GM19324 (cell line): ENCODE data around the gene OR4K5.
"Not testable (repeated sequence)": the region's sequence is repeated elsewhere in the genome, so short reads cannot be mapped to it uniquely, and the experiment has no call there.

Experiments used
- ATAC-seq: cut with Tn5 transposase; IDR thresholded peaks from one replicate; pipeline ENCODE4 v1.9.1; 2021; ENCODE audit warnings: mild to moderate bottlenecking, moderate library complexity; ENCODE audit not compliant: unreplicated experiment, low FRiP score

OR4K5 gene, protein sequence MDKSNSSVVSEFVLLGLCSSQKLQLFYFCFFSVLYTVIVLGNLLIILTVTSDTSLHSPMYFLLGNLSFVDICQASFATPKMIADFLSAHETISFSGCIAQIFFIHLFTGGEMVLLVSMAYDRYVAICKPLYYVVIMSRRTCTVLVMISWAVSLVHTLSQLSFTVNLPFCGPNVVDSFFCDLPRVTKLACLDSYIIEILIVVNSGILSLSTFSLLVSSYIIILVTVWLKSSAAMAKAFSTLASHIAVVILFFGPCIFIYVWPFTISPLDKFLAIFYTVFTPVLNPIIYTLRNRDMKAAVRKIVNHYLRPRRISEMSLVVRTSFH

DNA sequence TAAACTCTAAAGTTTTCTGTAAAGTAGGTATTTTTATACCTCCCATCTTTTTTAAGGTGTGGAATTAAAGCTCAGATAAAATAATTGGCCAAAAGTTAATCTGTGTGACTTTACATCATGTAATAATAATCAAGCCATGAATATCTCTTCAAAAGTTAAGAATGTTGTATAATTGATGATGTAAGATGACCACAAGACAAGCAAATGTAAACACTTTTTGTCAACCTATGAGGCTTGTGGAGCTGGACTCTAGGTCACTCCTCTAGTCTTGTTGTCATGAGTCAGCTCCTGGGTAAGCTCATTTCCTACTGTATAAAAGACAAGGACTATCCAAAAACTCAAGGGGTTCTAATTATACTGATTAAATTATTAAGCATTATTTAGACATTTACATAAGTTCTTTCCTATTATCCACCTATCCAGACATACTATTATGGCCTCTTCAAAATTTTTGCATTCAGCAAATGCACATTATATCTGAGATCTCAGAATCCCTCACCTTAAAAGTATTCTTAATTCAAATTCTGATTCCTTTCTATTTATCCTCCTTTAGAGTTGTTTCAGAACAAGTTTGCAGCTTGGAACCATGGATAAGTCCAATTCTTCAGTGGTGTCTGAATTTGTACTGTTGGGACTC lies at the start of gene OR4K5:
Gene OR4K5 (plus strand): TSS at position 587 of the 637 bp plus-strand sequence. CDS start 0 bp downstream, at position 587.
- no peak for ATAC-seq

DNA sequence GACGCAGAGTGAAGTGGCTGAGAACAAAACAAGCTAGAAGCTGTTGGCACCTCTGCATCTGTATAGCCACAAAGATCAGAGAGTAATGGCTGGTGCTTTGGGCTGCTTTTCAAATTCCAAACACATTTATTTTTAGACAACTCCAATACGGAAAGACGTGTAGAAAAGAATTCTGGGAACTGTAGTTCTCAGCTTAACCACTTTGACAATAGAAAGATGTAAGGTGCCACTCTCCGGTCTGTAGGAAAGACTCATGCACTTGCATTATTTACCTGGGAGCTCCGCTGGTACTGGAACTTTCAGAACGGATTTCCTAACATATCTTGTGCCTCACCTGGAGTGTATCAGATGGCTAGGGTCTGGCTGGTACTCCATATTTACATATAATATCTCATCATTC lies 47.2 kb upstream of the OR4K5 start:
- no peak for ATAC-seq

DNA sequence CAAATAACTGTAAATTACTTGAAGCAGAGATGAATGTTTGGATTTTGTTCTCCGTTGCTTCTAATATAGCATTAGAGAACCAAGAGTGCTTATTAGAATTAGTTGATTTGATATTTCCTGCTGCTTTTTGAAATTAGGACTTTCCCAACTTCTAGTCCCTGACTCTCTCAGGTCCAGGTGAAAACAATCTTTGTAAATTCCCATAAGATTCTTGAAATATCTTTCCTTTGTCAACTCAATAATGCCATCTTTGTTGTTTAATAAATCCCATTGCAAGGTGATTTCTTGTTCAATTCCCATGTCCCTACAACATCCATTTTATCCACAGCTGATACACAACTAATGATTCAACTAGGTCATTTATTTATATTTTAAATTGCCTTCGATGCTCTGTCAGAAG lies 45.6 kb upstream of the OR4K5 start, which contains the start of gene OR4K2:
Gene OR4K2 (plus strand): TSS at position 301 of the 400 bp plus-strand sequence. CDS start 1,126 bp downstream, outside the sequence.
- no peak for ATAC-seq

DNA sequence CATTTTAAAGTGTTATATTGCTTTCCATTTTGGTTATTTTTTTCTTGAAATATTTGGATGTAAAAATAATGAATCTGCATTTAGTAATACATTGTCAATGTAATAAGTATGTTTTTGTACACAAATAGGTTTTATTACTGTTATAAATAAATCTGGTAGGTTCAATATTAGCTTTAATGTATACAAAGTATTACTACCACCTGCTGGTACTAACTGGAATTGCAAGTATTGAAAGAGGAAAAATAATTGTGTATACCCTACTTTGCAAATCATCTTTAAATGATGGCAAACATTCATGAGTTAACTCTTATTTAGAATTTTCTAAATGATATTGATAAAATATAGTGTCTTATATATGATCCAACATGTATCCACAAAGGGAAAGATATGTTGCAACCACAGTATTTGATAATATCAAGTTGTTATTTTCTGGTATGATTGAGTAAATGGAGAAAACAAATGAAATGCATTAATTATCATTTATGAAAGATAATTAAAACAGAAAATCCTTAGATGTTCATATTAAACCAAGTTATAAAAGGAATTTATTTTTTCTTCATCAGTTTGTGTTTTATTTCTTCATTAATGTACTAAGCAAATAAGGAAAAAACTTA lies 42.3 kb upstream of the OR4K5 start:
- no peak for ATAC-seq

DNA sequence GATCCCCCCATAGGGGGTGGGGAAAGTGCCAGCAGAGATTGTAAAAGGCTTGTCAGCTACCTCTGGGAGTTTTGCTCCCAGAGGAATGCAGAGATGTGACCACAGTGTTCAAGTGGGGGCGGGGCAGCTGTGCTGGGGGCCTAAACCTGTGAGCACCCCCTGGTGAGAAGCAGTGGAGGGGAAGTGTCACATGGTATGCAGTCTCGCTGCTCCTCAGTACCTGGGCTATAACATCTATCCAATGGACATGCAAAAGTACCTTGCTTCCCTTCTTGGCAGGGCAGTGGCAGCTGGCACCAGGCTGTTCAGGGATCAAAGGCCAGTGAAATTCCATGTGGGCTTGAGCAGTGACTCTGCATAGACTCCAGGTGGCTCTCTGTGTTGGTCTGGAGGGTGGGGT lies 25.1 kb upstream of the OR4K5 start:
- ATAC-seq = no peak

DNA sequence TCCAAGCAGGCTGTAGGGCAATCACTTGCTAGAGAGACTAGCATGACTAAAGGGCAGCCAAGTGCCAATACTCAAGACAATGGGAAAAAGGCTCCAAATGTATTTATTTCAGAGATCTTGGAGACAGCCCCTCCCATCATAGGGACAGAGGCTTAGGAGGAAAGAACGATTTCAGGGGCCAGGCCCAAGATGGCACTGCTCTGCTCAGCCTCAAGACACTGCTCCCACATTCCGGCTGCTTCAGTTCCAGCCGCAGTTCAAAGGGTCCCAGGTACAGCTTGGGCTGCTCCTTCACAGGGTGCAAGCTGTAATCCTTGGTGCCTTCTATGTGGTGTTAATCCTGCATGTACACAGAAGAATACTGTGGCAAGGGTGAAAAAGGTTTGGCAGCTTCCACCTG lies 19.4 kb upstream of the OR4K5 start:
- ATAC-seq = no peak

DNA sequence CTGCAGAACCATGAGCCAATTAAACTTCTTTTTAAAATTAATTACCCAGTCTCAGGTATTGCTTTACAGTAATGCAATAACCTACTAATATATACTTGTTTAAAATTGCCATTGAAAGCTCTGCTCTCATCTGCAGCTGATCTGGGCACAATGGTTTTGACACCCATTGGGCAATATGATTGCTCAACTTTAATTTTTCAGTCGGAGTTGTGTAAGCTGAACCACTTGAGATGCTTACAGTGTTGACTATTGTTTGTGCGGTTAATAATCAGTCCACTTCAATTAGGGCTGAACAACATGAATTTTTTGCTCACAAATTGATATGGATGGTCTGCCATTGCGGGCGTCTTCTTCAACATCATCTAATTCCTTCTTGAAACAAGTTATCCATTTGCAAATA lies 18.0 kb upstream of the OR4K5 start:
- no peak for ATAC-seq

DNA sequence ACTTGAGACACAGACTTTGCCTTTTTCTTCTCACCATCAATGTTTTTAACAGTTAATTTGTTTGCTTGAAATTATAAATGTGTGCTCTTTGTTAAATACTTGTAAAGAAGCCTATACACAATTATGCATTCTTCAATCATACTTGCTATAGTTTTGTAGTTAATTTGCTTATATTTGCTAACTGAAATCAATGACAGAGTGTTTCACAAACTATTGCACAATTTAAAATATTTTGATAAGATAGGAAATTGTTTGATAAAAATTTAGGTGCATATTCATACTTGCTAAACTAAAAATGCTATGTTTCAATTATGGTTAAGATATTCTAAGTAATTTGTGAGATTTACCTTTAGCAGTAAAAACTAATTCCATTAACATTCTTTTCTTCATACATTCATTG lies 13.7 kb upstream of the OR4K5 start:
- ATAC-seq = no peak

DNA sequence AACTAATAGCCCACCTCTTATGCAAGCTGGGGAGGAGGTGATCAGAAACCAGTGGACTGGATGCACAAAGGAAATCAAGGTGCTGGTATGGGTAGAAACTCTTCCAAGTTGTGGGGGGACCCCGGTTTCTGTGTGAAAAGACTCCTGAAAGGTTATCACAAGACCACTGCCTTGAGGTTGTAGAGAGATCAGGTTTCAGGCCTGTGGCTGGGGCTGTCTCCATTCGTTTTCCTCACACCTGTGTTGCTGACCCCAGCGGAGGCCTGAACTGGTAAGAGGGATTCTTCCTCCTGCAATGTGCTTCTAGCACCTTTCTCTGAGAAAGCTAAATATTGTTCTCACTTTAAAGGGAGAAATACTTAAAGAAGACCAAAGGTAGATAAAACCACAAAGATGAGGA lies 9.3 kb upstream of the OR4K5 start:
- no peak for ATAC-seq

DNA sequence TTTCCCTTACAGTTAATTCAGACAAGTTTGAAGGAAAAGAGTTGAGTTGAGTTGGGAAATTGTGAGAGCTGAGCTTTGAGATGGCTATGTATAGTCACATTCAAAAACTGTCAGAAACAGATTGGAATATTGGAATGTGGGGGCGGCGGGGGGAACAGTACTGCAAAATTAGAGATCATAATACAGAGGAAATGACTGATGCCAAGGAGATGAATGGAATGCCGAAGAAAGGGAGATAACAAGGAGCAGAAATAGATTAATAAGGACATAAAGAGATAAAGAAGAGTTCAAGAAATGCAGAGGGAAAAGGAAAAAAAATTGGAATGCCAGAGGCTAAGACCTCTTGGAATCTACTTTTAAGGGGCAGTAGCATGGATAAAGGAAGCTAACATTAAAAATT lies 3.2 kb upstream of the OR4K5 start:
- no peak for ATAC-seq

DNA sequence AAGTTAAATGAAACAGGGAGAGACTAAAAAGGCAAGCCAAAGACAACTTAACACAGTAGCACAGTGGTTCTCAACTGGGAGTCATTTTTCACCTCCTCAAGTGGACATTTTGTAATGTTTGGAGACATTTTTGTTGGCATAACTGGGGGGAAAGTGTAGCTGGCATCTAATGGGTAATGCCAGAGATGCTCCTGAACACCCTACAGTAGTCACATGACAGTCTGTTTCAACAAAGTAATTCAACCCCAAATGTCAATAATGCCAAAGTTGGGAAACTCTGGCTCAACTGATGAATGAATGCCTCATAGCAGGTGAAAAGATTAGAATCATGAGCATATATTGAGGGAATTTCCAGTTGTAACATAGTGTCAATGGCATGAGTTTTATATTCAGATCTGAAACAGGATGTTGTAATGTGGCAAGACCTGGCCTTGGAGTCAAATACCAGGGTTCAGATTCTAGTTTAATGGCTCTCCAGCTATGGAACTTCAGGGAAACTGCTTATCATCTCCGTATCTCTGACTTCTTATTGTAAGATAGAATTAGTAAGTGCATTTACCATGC lies 2.4 kb upstream of the OR4K5 start:
- no peak for ATAC-seq

DNA sequence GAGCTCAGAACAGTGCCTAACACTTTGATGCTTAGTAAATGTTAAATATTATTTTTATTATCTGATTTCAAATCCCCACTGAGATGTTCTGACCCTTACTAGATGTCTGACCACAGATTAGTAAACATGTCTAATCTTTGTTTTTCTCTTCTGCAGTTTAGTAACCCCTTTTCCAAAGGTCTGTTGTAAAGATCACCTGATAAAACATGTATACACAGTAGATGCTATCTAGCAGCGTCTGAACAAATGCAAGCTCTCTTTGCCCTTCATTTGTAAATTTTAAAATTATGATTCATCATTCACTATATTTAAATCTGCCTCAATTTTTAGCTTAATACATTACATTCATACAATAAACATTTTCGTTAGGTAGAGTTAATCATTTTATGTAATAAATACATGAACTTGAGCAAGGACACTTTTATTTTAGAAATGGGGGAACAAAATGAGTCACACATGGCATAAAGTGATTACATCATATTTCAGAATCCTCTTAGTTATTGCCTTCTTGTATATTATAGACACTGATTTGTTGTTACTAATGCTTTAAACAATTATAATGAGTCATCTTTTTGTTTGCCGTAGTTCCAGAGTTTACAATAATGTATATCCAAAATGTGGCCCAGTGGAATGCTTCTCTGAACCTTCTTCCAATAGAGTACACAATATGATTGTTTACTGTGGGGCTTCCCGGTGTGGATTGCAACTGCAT lies 1.7 kb upstream of the OR4K5 start:
- no peak for ATAC-seq

DNA sequence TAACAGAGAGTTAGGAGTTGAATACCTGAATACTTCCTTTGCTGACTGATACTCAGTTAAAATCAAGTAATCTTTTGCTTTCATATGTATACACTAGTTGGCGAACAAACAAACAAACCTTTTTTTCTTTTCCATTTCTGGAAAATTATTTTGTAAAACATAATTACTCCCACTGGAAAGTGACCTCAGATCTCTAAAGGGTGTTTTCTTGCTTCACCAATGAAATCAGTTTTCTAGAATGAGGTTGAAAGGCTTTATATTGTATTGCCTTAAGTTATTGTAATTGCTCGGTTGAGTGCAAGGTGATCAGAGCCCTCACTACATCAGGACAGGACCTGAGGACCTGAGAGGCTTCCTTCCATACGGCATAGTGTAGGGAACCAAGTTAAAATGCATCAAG lies 10.2 kb downstream of the OR4K5 start, which contains the start of gene OR4K1:
Gene OR4K1 (plus strand): TSS at position 301 of the 400 bp plus-strand sequence. CDS start 4,750 bp downstream, outside the sequence.
- ATAC-seq = no peak

DNA sequence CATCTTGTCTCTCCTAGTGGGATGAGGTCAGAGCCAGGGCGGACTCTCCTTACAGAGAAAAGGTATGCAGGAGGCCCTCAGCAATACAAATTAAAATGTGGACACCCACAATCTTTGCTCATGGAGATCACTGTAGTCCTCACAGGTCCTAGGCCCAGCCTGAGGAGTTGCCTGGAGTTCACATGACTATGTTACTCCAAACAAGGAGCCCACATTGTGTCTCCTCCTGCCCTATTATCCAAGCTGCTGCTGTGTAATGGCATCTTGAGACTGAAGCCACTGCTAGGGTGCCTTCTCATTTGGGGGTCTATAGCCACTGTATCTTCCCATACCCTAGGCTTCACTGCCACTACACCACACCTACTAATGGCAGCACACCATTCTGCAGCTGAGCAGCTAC lies 21.3 kb downstream of the OR4K5 start:
- ATAC-seq = no peak

DNA sequence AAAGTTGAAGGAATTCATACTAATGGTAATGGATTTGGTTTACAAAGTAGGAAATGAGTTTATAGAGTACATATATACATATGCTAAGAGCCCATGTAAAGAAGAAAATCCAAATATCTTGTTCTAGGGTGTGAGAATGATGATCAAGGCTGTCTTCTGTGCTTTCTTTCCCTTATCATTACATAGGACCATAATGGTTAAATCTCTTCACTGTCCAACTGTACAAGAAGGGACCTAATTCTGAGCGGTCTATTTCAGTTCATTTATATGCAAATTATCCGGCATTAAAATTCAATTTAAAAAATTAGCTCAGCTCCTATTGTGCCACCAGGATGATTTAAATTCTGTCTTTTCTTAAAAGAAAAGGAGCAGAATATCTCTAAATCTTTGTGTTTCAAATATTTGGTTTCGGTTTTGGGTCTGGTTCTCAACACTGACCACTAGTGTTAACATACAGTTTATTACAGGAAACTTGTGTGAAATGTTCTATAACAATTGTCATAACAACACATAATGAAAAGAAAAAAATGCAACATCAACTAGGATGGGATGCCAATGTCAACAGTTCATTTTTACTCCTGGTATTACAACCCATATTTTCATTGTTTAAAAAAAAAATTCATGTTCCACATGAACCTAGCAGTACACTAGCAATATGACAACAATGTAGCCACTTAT lies 27.1 kb downstream of the OR4K5 start:
- no peak for ATAC-seq

DNA sequence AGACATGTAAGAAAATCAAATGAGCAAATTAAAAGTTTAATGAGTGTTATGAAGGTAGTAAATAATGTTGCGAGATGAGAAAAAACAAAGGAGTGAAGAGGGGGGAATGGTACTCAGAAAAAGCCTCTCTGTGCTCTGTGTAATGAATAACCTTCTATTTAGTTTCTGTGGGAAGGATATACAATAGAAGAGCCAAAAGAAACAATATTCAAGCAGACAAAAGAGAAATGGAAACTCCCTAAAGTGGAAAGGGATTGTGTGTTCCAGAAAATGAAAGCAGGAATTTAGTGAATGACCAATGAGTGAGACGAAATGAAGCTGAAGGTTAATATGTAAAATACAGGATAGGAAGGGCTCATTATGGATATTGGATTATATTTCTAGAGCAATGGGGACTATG lies 28.8 kb downstream of the OR4K5 start:
- ATAC-seq = no peak

DNA sequence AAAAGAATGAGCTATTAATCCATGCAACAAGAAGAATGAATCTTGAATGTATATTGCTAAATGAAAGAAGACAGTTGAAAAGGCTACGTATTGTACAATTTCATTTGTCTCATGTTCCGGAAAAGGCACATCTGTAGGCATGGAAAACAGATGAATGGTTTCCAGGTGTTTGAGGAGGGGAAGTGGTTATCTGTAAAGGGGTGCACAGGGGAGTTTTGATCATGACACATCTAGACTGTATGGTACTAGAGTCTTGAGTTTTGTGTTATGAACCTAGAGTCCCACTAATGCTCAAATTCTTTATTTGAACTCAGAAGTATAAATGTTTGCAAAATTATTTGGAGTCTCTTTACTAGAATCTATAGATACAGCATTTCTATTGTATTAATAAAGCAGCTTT lies 49.3 kb downstream of the OR4K5 start:
- ATAC-seq = not testable (repeated sequence)
